RWPE2 (cell line): ENCODE data around the gene KCTD8.

Experiments
- ATAC-seq: fragments of 200-7000 bp; cut with Tn5 transposase; 3 replicates; pipeline ENCODE4 v1.9.1; 2021; ENCODE audit warnings: low read depth
- DNase-seq: peaks from one replicate; pipeline ENCODE4 v3.0.0-alpha.2; 2020; ENCODE audit warnings: low spot score
- H3K27ac ChIP-seq: fragments of 450-650 bp; 2 replicates; pipeline ENCODE4 v1.5.1; 2017; ENCODE audit warnings: mild to moderate bottlenecking; ENCODE audit not compliant: poor library complexity, severe bottlenecking
- H3K27me3 ChIP-seq: fragments of 250-450 bp; sonication (Bioruptor Pico); 2 replicates; pipeline ENCODE4 v1.5.1; 2021; ENCODE audit warnings: mild to moderate bottlenecking, moderate library complexity; ENCODE audit not compliant: insufficient read depth, poor library complexity, severe bottlenecking
- H3K36me3 ChIP-seq: fragments of 250-450 bp; sonication (Bioruptor Pico); 2 replicates; pipeline ENCODE4 v1.5.1; 2020; ENCODE audit warnings: low read depth, mild to moderate bottlenecking, moderate library complexity
- H3K4me1 ChIP-seq: fragments of 250-450 bp; sonication (Bioruptor Pico); 2 replicates; pipeline ENCODE4 v1.5.1; 2021; ENCODE audit warnings: mild to moderate bottlenecking, moderate library complexity; ENCODE audit not compliant: insufficient read depth, poor library complexity, severe bottlenecking
- H3K4me3 ChIP-seq: fragments of 250-450 bp; sonication (Bioruptor Pico); 2 replicates; pipeline ENCODE4 v1.5.1; 2021; ENCODE audit warnings: mild to moderate bottlenecking, moderate library complexity; ENCODE audit not compliant: severe bottlenecking
- H3K9me3 ChIP-seq: fragments of 250-450 bp; sonication (Bioruptor Pico); 2 replicates; pipeline ENCODE4 v1.5.1; 2021; ENCODE audit warnings: mild to moderate bottlenecking, moderate library complexity; ENCODE audit not compliant: severe bottlenecking
- CTCF ChIP-seq: fragments of 450-650 bp; IDR thresholded peaks from one replicate; pipeline ENCODE4 v1.5.1; 2017; ENCODE audit warnings: mild to moderate bottlenecking, moderate library complexity; ENCODE audit not compliant: poor library complexity, severe bottlenecking

Gene KCTD8

GRCh38 chr4:44256414-44256813, 192.2 kb downstream of the KCTD8 start:
- Histone ChIP-seq H3K9me3 (no peaks in the 10 kb centered on the region), H3K4me1 (no peaks in the 10 kb centered on the region), H3K4me3 (no peak overlapping the region), H3K27me3 (no peaks in the 10 kb centered on the region), H3K27ac (no peak overlapping the region), H3K36me3 (no peaks in the 10 kb centered on the region)
- TF ChIP-seq CTCF: no peak
- ATAC-seq (no peak), DNase-seq (no peak)

- no peaks in the 10 kb centered on the region for H3K9me3 ChIP-seq
- no peak overlapping the region for H3K4me3 ChIP-seq
- no peaks in the 10 kb centered on the region for H3K36me3 ChIP-seq
- no peaks in the 10 kb centered on the region for H3K27me3 ChIP-seq
- no peak for TF ChIP-seq CTCF
- DNase-seq: no peak
- no peaks in the 10 kb centered on the region for H3K4me1 ChIP-seq
- ATAC-seq: peak; percentile 33; the same call in 1 of the 3 replicates
- H3K27ac ChIP-seq: no peak overlapping the region
Observed at GRCh38 chr4:44237643-44238042, 211.0 kb downstream of the KCTD8 start.

- Histone ChIP-seq H3K27me3 (no peaks in the 10 kb centered on the region), H3K4me3 (no peak overlapping the region), H3K27ac (no peak overlapping the region), H3K4me1 (no peaks in the 10 kb centered on the region), H3K9me3 (no peaks in the 10 kb centered on the region), H3K36me3 (no peaks in the 10 kb centered on the region)
- ATAC-seq (no peak), DNase-seq (no peak)
- TF ChIP-seq CTCF: no peak
Observed at GRCh38 chr4:44235897-44236296, 212.7 kb downstream of the KCTD8 start.

GRCh38 chr4:44232262-44232661, 216.3 kb downstream of the KCTD8 start:
- Histone ChIP-seq H3K27me3 (no peaks in the 10 kb centered on the region), H3K9me3 (no peaks in the 10 kb centered on the region), H3K4me1 (no peaks in the 10 kb centered on the region), H3K36me3 (no peaks in the 10 kb centered on the region), H3K27ac (no peak overlapping the region), H3K4me3 (no peak overlapping the region)
- no peak for TF ChIP-seq CTCF
- ATAC-seq: no peak
- DNase-seq: no peak

- H3K36me3 ChIP-seq: no peaks in the 10 kb centered on the region
- no peaks in the 10 kb centered on the region for H3K27me3 ChIP-seq
- H3K4me1 ChIP-seq: no peaks in the 10 kb centered on the region
- no peak for DNase-seq
- H3K27ac ChIP-seq: no peak overlapping the region
- no peak for TF ChIP-seq CTCF
- ATAC-seq: no peak
- H3K4me3 ChIP-seq: no peak overlapping the region
- H3K9me3 ChIP-seq: no peaks in the 10 kb centered on the region
Observed at GRCh38 chr4:44231006-44231405, 217.6 kb downstream of the KCTD8 start.
